Measurements from ENCODE around the gene DHX35. TPM values are rescaled to one million over a fixed set of nuclear protein-coding genes. Genes with fewer than 3 reads are reported as not detected.

DHX35 gene, protein sequence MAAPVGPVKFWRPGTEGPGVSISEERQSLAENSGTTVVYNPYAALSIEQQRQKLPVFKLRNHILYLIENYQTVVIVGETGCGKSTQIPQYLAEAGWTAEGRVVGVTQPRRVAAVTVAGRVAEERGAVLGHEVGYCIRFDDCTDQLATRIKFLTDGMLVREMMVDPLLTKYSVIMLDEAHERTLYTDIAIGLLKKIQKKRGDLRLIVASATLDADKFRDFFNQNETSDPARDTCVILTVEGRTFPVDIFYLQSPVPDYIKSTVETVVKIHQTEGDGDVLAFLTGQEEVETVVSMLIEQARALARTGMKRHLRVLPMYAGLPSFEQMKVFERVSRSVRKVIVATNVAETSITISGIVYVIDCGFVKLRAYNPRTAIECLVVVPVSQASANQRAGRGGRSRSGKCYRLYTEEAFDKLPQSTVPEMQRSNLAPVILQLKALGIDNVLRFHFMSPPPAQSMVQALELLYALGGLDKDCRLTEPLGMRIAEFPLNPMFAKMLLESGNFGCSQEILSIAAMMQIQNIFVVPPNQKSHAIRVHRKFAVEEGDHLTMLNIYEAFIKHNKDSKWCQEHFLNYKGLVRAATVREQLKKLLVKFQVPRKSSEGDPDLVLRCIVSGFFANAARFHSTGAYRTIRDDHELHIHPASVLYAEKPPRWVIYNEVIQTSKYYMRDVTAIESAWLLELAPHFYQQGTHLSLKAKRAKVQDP
- 28.7 and 30.4 TPM in 2 replicates for total RNA-seq (2016; rRNA removed; fragmentation: Illumina TruSeq; extraction: Trizol)
- total RNA-seq (2016; cell fraction: cytosol; rRNA removed; fragmentation: Illumina TruSeq; extraction: Trizol; ENCODE audit: low read depth), result 5.2 and 6.7 TPM in 2 replicates
- 29.9 and 33.4 TPM in 2 replicates for total RNA-seq (2016; cell fraction: insoluble cytoplasmic fraction; rRNA removed; fragmentation: Illumina TruSeq; extraction: Trizol)
- total RNA-seq (2016; cell fraction: membrane; rRNA removed; fragmentation: Illumina TruSeq; extraction: Trizol), result 8.6 and 10.5 TPM in 2 replicates
- total RNA-seq (2016; cell fraction: nucleus; rRNA removed; fragmentation: Illumina TruSeq; extraction: Trizol), result 35.4 and 36.9 TPM in 2 replicates
- 25.8 and 26.2 TPM in 2 replicates for polyA plus RNA-seq (2011; rRNA removed)
- 18.8 and 19.6 TPM in 2 replicates for polyA plus RNA-seq (2011; cell fraction: cytosol; rRNA removed)
- polyA plus RNA-seq (2011; cell fraction: nucleus; rRNA removed), result 58.1 and 67.7 TPM in 2 replicates
- 11.8 and 14.5 TPM in 2 replicates for polyA plus RNA-seq (2012)
- 1.6 and 1.8 TPM in 2 replicates for polyA plus RNA-seq (2016; cell fraction: cytosol; fragmentation: Illumina TruSeq; extraction: Trizol; ENCODE audit: low read depth)
- polyA plus RNA-seq (2016; cell fraction: insoluble cytoplasmic fraction; fragmentation: Illumina TruSeq; extraction: Trizol; ENCODE audit: low read depth), result 24.2 and 25.5 TPM in 2 replicates
- polyA plus RNA-seq (2016; cell fraction: membrane; fragmentation: Illumina TruSeq; extraction: Trizol; ENCODE audit: low read depth), result 4.9 TPM in 2 replicates
- polyA plus RNA-seq (2016; cell fraction: nucleus; fragmentation: Illumina TruSeq; extraction: Trizol; ENCODE audit: insufficient read depth, low read depth), result 45.4 and 47.2 TPM in 2 replicates
- 25.6 and 28.7 TPM in 2 replicates for polyA minus RNA-seq (2011; rRNA and poly(A)+ RNA removed; ENCODE audit: low replicate concordance)
- polyA minus RNA-seq (2011; cell fraction: cytosol; rRNA and poly(A)+ RNA removed), result 10.4 and 11.8 TPM in 2 replicates
- polyA minus RNA-seq (2011; cell fraction: nucleus; rRNA and poly(A)+ RNA removed), result 46.6 and 48.2 TPM in 2 replicates
- Bru-seq, nascent RNA, result percentile 87 among the genes with signal in this experiment
- percentile 75 among the genes with signal in this experiment for BruChase-seq, experiment 1, labeled RNA remaining after a 6-hour chase
- percentile 81 among the genes with signal in this experiment for BruChase-seq, experiment 2, labeled RNA remaining after a 2-hour chase
- long read RNA-seq, experiment 1, partial matches to known transcripts, result 2 of 12 reads
- long read RNA-seq, experiment 1, other reads (novel, unspliced or antisense), result 6 of 12 reads
- long read RNA-seq, experiment 2, partial matches to known transcripts, result 6 of 13 reads
- long read RNA-seq, experiment 2, other reads (novel, unspliced or antisense), result 4 of 13 reads

DNA sequence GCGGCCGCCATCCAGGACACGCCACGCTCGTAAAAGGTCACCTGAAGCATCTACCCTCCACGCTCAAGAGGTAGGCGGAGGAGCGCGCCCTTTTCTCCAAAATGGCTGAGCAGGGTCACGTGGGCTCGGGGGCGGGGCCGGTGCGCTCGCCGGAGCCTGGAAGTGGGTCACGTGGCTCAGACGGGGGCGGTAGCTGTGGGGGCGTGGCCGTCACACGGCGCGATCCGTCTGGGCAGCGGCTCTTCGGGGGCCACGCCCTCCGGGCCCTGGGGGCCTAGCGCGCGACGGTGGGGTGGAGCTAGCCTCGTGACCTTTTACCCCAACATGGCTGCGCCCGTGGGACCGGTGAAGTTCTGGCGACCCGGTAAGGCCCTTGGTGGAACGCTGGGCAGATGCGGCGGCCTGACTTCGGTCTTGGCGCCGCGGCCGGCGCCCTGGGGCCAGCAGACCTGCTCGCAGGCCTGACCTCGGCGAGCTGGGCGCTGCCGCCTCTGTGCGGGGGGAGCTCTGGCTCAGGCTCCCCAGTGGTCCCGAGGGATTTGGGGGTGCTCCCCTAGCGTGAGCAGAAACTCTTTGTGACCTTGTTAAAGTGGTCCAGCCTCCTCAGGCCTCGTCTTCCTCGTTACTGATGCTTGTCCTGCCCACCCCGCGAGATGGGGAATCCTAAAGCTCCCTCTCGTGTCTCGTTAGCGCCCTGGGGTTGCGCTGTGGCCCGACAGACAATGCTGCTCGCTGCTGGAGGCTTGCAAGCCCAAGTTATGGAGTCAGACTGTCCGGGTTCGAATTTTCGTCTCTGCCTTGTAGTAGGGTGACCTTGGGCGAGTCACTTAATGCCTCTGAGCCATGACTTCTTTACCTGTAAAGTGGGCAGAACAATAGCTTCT is at the start of gene DHX35:
TSS of gene DHX35 (plus strand) at position 301 of the 884 bp plus-strand sequence. CDS start at position 325, 24 bp downstream.
- Histone ChIP-seq H2AFZ (ENCODE audit: low read length) (peak within 1 kb of the TSS; percentile 23), H3K27me3 (ENCODE audit: control insufficient read depth in 1 of 2, insufficient read depth in 2 of 2, low read length in 2 of 2) (no peaks in the 10 kb centered on the region; a peak in 1 of 5 replicates), H3K4me2 (ENCODE audit: low read depth, low read length) (peak within 1 kb of the TSS; percentile 86), H3K9ac (ENCODE audit: insufficient read depth, low read depth, low read length) (peak within 1 kb of the TSS; percentile 94), H3K79me2 (ENCODE audit: insufficient read depth, low read length) (peaks cover 43% of the 10 kb centered on the region), H3K4me3 (replicated peaks in 1 of 3; ENCODE audit: insufficient read depth in 1 of 3, low read depth in 2 of 3, low read length in 3 of 3) (peak within 1 kb of the TSS; percentile 86 to 95 (median 95)), H3K36me3 (replicated peaks in 1 of 2; ENCODE audit: control insufficient read depth in 1 of 2, insufficient read depth in 2 of 2, low read length in 2 of 2) (no peaks in the 10 kb centered on the region; a peak in 1 of 5 replicates), H3K4me1 (ENCODE audit: insufficient read depth, low read length) (peaks cover 34% of the 10 kb centered on the region), H3K27ac (ENCODE audit: extremely low read length, insufficient read depth, low read length) (peak within 1 kb of the TSS; percentile 89), H4K20me1 (ENCODE audit: insufficient read depth, low read length) (no peaks in the 10 kb centered on the region), H3K9me3 (ENCODE audit: low read length) (no peaks in the 10 kb centered on the region)
- in situ Hi-C loops (cut with HindIII; ENCODE audit: extremely low pct_ligation_motif_present, low pct_unique_long_range_greater_than_20kb) (no loop called here), intact Hi-C loops (cut with micrococcal nuclease; ENCODE audit: unreplicated experiment) (loop anchor here (1.0 to 10.0 kb wide), 3 partner anchors 36 to 83 kb away; partner anchors contain the start of gene FAM83D)
- CTCF ChIA-PET (ENCODE audit: low intra/inter-chr PET ratio, low total read pairs), result interaction anchor here (1.1 kb wide), 1 partner anchor 36 kb away, joined by 6 read pairs; the partner anchor contains the start of gene FAM83D
- BruUV-seq (replicated peaks), result no TSS peak
- ATAC-seq (peak; percentile 98), DNase-seq (ENCODE audit: low spot score) (peak; percentile 97), FAIRE-seq (peak; percentile 54)
- POLR2A ChIA-PET, result interaction anchor here (0.5 to 2.3 kb wide), 27 partner anchors 9 to 331 kb away, joined by 3 to 41 read pairs (median 5); partner anchors contain the start of gene FAM83D
- WGBS (ENCODE audit: low lambda C conversion rate), result 0% methylated on average over 28 of the region's 70 CpGs
- TF ChIP-seq NR2C2 (CRISPR knock-in tag; IDR thresholded peaks at IDR 0.05; ENCODE audit: borderline replicate concordance) (peak; percentile 99), RCOR2 (CRISPR knock-in tag; IDR thresholded peaks at IDR 0.05) (peak; percentile 86), MBD4 (IDR thresholded peaks at IDR 0.05; ENCODE audit: borderline replicate concordance, low read length) (no peak), MAFG (CRISPR knock-in tag; IDR thresholded peaks at IDR 0.05) (no peak), MTF1 (CRISPR knock-in tag; IDR thresholded peaks at IDR 0.05) (0 out of 2 replicates have a peak, but pooled peaks have one; percentile 77), LCORL (IDR thresholded peaks at IDR 0.05) (peak; percentile 56; the same call in 1 of the 2 replicates), LCORL (CRISPR knock-in tag; IDR thresholded peaks at IDR 0.05) (peak; percentile 62), HIVEP1 (CRISPR knock-in tag; IDR thresholded peaks at IDR 0.05) (peak; percentile 94)
- TF ChIP-seq, protein P1, sequence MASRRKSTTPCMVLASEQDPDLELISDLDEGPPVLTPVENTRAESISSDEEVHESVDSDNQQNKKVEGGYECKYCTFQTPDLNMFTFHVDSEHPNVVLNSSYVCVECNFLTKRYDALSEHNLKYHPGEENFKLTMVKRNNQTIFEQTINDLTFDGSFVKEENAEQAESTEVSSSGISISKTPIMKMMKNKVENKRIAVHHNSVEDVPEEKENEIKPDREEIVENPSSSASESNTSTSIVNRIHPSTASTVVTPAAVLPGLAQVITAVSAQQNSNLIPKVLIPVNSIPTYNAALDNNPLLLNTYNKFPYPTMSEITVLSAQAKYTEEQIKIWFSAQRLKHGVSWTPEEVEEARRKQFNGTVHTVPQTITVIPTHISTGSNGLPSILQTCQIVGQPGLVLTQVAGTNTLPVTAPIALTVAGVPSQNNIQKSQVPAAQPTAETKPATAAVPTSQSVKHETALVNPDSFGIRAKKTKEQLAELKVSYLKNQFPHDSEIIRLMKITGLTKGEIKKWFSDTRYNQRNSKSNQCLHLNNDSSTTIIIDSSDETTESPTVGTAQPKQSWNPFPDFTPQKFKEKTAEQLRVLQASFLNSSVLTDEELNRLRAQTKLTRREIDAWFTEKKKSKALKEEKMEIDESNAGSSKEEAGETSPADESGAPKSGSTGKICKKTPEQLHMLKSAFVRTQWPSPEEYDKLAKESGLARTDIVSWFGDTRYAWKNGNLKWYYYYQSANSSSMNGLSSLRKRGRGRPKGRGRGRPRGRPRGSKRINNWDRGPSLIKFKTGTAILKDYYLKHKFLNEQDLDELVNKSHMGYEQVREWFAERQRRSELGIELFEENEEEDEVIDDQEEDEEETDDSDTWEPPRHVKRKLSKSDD (CRISPR knock-in tag; IDR thresholded peaks at IDR 0.05; ENCODE audit: low read depth), result peak; percentile 93; the same call in 1 of the 2 replicates

All from HepG2 (cell line).